Erythroblast (primary cell): ENCODE measurements around the gene HSF2BP.

Source experiments
- GATA1 ChIP-seq: IDR thresholded peaks from 2 replicates; pipeline ENCODE4 v1.6.1; 2011; ENCODE audit warnings: low read depth, mild to moderate bottlenecking, control low read depth, low read length, moderate library complexity
- POLR2A ChIP-seq: IDR thresholded peaks from 2 replicates; pipeline ENCODE4 v1.6.1; 2011; ENCODE audit warnings: mild to moderate bottlenecking, low read length

GRCh38 chr21:43632373-43632905 lies 26.8 kb downstream of the HSF2BP start:
- TF ChIP-seq POLR2A (no peak), GATA1 (no peak)
